ENCODE results near the gene NEXN. TPM values are rescaled to one million over a fixed set of nuclear protein-coding genes. Genes with fewer than 3 reads are reported as not detected.

Gene NEXN
- total RNA-seq, 4 donors from 2014 or later, result 15.0 to 27.6 (median 23.7) TPM

GRCh38 chr1:77881061-77881460, 7.4 kb upstream of the NEXN start:
- TF ChIP-seq, protein P1, sequence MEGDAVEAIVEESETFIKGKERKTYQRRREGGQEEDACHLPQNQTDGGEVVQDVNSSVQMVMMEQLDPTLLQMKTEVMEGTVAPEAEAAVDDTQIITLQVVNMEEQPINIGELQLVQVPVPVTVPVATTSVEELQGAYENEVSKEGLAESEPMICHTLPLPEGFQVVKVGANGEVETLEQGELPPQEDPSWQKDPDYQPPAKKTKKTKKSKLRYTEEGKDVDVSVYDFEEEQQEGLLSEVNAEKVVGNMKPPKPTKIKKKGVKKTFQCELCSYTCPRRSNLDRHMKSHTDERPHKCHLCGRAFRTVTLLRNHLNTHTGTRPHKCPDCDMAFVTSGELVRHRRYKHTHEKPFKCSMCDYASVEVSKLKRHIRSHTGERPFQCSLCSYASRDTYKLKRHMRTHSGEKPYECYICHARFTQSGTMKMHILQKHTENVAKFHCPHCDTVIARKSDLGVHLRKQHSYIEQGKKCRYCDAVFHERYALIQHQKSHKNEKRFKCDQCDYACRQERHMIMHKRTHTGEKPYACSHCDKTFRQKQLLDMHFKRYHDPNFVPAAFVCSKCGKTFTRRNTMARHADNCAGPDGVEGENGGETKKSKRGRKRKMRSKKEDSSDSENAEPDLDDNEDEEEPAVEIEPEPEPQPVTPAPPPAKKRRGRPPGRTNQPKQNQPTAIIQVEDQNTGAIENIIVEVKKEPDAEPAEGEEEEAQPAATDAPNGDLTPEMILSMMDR (IDR thresholded peaks at IDR 0.05; ENCODE audit: low read depth), result no peak

DNA sequence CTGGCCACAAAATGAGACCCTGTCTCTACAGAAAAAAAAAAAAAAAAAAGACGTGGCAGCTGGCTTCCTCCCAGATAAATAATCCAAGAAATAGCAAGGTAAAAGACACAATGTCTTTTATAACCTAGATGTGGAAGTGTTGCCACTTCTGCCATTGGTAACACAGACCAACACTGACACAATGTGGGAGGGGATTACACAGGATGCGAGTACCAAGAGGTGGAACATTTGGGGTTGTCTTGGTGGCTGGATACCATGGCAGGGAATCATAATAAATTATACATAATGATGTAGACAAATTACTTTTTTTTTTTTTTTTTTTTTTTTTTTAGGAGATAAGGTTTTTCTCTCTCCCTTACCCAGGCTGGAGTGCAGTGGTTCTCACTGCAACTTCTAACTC, 6.0 kb upstream of the NEXN start:
- TF ChIP-seq, protein P1 (IDR thresholded peaks at IDR 0.05; ENCODE audit: low read depth), result no peak

- TF ChIP-seq, protein P1 (IDR thresholded peaks at IDR 0.05; ENCODE audit: low read depth), result no peak
Measured at GRCh38 chr1:77888781-77889642, 588 bp downstream of the NEXN start.

GRCh38 chr1:77889671-77890070, 1.2 kb downstream of the NEXN start:
- TF ChIP-seq, protein P1 (IDR thresholded peaks at IDR 0.05; ENCODE audit: low read depth), result no peak

DNA sequence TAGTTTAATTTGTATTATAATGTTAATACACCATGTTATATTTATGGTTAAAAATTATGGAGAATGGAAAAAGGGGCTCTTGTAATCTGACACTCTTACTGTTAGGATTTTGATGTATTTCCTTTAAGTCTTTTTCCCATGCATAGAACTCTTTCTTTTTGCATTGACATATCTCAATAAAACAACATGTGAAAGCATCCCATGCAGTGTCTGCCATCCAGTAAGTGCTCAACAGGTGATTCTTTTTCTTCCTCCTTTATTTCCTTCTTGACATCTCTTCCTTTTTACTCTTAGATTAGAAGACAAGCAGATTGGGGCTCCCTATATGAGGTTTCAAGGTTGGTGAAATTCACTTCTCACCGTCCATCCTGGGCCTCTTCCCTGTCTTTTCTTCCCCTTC, 2.8 kb downstream of the NEXN start:
- TF ChIP-seq, protein P1 (IDR thresholded peaks at IDR 0.05; ENCODE audit: low read depth), result no peak

DNA sequence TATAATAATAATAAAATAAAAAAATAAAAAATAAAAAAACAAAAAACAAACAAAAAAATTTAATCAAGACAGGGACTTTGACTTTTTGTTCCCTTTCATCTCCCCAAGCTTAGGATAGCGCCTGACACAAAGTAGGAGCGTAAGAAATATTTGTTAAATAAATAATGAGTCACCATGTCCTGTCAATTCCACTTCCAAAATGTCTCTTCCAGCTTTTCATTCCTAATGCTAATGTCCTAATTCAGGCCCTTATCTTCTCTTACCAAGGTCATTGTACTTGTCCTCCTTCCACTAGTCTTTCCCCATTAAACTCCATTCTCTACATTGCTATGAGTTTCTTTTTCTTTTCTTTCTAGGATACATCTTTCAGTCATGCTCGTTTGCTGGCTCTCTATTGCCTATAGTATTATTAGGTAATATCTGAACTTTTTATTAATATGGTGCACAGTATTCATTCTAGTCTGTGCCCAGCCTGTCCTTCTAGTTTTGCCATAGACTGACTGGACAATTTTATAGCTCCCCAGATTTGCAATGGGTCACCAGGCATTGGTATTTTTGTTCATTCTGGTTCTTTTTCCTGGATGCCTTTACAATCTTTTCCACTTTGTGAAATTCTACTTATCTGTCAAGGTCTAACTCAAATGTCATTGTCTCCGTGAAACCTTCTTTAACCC, 11.4 kb downstream of the NEXN start:
- TF ChIP-seq, protein P1 (IDR thresholded peaks at IDR 0.05; ENCODE audit: low read depth), result no peak

GRCh38 chr1:77900687-77901293, 12.4 kb downstream of the NEXN start:
- TF ChIP-seq, protein P1 (IDR thresholded peaks at IDR 0.05; ENCODE audit: low read depth), result no peak

Measured in subcutaneous adipose tissue (tissue), 4 donors.